Activated CD8-positive, alpha-beta memory T cell treated with anti-CD3 and anti-CD28 coated beads for 36 hours (primary cell): ENCODE results near the gene IKBIP. TPM values are rescaled to one million over a fixed set of nuclear protein-coding genes. Genes with fewer than 3 reads are reported as not detected.
"Not testable (repeated sequence)": the region's sequence is repeated elsewhere in the genome, so short reads cannot be mapped to it uniquely, and the experiment has no call there.

ENCODE experiments used
- CTCF ChIA-PET: fragments of 350-600 bp; sonication (Branson Sonifier 250); formaldehyde crosslinking; loops from one replicate; lab custom pipeline; 2021; ENCODE audit warnings: antibody characterized with exemption; lab: Charles Lee
- POLR2A ChIA-PET: fragments of 350-600 bp; sonication (Branson Sonifier 250); formaldehyde crosslinking; loops from one replicate; lab custom pipeline; 2021; ENCODE audit warnings: antibody characterized with exemption; lab: Charles Lee
- total RNA-seq, 2 experiments: library from RNA; stranded (reverse); gene quantifications; one replicate each; pipeline ENCODE4 v1.2.3, GENCODE V29; 2021

Gene IKBIP
- total RNA-seq, 2 experiments from 2014 or later, result 33.6 to 35.2 TPM

DNA sequence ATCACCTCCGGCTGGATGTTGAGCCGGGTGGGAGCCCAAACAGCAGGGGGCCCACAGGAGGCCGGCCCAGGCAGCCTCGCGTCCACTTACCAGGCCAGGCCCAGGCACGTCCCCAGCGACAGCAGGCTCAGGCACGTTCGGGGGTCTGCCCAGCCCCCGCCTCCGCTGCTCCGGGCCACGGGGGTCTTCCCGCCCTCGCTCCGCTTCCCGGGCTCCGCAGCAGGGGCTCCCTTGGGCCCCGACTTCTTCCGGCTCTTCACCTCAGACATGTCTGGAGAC is 216 bp downstream of the IKBIP start:
- ChIA-PET POLR2A (interaction anchor here (0.8 to 2.2 kb wide), 7 partner anchors 49 to 1622 kb away, joined by 3 to 13 read pairs (median 4); partner anchors contain the start of genes DEPDC4, SCYL2, SLC25A3 and TMPO), CTCF (interaction anchor here (1.3 kb wide), 1 partner anchor 50 kb away, joined by 6 read pairs; the partner anchor contains the start of gene SLC25A3)

DNA sequence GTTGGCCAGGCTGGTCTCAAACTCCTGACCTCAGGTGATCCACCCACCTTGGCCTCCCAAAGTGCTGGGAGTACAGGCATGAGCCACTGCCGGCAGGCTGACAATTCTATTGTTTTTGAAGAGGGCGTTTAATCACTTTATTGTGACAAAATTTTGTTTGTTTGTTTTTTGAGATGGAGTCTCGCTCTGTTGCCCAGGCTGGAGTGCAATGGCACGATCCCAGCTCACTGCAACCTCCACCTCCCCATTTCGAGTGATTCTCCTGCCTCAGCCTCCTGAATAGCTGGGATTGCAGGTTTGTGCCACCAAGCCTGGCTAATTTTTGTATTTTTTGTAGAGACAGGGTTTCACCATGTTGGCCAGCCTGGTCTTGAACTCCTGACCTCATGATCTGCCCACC is 1.8 kb downstream of the IKBIP start:
- CTCF ChIA-PET, result interaction anchor here (0.7 kb wide), 1 partner anchor 127 kb away, joined by 4 read pairs; no protein-coding TSS in a partner anchor
- POLR2A ChIA-PET, result interaction anchor here (2.2 kb wide), 1 partner anchor 50 kb away, joined by 13 read pairs; the partner anchor contains the start of gene SLC25A3

- ChIA-PET CTCF (no interaction called here), POLR2A (no interaction called here)
Observed at GRCh38 chr12:98639491-98639890, 5.1 kb downstream of the IKBIP start.

DNA sequence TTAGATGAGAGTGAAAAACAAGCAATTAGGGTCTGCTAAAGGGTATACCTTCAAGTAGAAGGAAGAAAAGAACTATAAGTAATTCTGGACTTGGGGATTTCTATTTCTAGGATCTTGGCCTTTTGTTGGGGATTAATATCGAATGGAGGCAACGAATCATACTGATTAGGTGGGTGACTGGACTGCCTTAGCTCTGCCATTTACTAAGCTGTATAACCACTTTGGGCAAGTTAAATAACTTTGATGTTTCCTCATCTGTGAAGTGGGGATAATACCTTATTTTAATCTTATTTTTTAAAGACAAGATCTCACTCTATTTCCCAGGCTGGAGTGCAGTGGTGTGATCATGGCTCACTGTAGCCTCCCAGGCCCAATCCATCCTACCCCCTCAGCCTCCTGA is 6.6 kb downstream of the IKBIP start:
- ChIA-PET POLR2A (no interaction called here), CTCF (no interaction called here)

GRCh38 chr12:98637068-98637467 is 7.5 kb downstream of the IKBIP start:
- CTCF ChIA-PET, result no interaction called here
- POLR2A ChIA-PET, result no interaction called here

DNA sequence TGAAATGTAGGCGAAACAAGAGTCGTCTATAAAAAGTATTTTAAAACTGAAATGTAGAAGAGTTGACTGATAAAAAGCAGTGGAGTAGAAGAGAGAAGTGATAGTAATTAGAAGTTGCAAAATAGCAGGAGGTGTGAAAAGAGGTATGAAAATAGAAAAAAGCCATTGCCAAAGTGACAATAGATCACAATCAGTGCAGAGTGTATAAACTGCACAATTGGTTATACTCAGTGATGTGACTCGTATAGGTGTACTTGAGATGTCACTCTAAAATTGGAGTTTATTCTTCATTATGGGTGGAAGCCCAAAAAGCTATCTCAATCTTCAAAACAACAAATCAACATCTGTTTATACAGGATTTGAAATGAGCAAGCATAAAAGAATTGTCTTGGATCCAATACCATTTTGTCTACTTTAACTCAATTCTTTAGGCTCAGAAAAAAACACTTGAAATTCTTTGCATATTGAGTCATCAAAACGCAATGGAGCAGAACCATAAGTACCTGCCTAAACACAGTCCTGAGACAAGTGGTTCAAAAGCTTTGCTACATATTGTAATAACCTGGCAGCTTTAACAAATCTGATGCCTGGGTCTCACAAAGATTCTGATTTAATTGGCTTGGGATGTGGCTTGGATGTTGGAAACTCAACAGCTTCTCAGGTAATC is 8.8 kb downstream of the IKBIP start:
- POLR2A ChIA-PET, result no interaction called here
- CTCF ChIA-PET, result interaction anchor here (1.6 kb wide), 1 partner anchor 69 kb away, joined by 5 read pairs; no protein-coding TSS in a partner anchor

- POLR2A ChIA-PET, result no interaction called here
- CTCF ChIA-PET, result interaction anchor here (1.3 kb wide), 1 partner anchor 380 kb away, joined by 4 read pairs; no protein-coding TSS in a partner anchor
Observed at GRCh38 chr12:98618952-98619351, 25.6 kb downstream of the IKBIP start.

DNA sequence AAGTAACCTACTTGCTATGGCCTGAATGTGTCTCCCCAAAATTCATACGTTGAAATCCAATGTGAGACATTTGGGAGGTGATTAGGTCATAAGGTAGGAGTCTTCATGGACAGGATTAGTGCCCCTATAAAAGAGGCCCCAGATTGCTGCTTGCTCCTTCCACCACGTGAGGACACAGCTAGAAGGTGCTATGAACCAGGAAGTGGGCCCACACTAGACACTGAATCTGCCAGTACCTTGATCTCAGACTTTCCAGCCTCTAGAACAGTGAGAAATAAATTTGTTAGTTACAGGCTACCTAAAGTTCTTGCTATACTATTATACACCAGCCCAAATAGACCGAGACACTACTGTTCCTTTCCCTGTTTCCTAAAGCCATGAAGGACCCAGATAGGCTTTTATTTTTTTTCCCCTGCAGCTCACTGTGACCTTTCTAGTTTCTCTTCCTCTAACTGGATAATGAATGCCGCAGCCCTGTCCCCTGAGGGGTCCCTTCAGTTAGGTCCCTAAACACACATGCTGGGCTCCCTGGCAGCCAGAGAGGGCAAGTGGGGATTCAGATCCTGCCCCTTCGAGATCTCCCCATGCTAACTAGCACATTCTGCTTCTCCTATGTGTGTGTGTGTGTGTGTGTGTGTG is 31.8 kb downstream of the IKBIP start:
- POLR2A ChIA-PET, result no interaction called here
- CTCF ChIA-PET, result interaction anchor here (0.7 kb wide), 1 partner anchor 18 kb away, joined by 3 read pairs; no protein-coding TSS in a partner anchor

DNA sequence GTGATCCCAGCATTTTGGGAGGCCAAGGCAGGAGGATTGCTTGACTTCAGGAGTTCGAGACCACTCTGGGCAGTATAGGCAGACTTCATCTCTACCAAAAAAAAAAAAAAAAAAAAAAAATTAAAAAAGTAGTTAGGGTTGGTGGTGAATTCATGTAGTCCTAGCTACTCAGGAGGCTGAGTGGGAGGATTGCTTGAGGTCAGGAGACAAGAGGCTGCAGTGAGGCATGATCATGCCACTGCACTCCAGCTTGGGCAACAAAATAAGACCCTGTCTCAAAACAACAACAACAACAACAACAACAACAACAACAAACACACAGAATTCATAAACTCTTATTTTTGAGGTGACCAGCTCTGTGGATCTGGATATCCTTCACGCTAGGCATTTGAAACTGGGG is 34.0 kb downstream of the IKBIP start:
- POLR2A ChIA-PET, result no interaction called here
- CTCF ChIA-PET, result no interaction called here

- ChIA-PET POLR2A (interaction anchor here (1.6 kb wide), 1 partner anchor 13 kb away, joined by 3 read pairs; the partner anchor contains the start of gene SLC25A3), CTCF (interaction anchor here (0.6 kb wide), 1 partner anchor 35 kb away, joined by 3 read pairs; no protein-coding TSS in a partner anchor)
Observed at GRCh38 chr12:98606359-98606988, 38.1 kb downstream of the IKBIP start.

DNA sequence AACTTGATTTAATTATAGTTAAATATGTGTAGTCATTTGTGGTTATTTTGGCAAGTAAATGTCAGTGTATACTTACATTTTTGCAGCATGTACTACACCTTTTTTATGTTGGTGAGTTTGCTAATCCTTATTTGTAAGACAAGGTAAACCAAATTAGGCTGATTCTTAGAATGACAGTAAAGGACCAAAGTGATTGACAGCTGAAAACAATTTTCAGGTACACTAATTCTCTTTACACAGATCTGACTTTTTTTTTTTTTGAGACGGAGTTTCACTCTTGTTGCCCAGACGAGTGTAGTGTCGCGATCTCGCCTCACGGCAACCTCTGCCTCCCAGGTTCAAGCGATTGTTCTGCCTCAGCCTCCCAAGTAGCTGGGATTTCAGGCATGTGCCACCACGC is 42.7 kb downstream of the IKBIP start:
- ChIA-PET POLR2A (interaction anchor here (1.1 kb wide), 1 partner anchor 52 kb away, joined by 7 read pairs; no protein-coding TSS in a partner anchor), CTCF (no interaction called here)

DNA sequence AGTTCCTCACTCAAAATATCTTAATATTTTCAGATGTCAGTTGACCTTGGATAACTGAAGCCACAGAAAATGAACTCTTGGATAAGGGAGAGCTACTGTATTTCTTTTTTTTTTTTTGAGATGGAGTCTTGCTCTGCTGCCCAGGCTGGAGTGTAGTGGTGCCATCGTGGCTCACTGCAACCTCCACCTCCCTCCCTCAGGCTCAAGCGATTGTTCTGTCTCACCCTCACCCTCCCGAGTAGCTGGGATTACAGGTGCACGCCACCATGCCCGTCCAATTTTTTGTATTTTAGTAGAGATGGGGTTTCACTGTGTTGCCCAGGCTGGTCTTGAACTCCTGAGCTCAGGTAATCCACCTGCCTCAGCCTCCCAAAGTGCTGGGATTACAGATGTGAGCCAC is 47.3 kb downstream of the IKBIP start:
- POLR2A ChIA-PET, result not testable (repeated sequence)
- CTCF ChIA-PET, result interaction anchor here (0.9 to 1.3 kb wide), 2 partner anchors 59 to 402 kb away, joined by 3 read pairs; no protein-coding TSS in a partner anchor

DNA sequence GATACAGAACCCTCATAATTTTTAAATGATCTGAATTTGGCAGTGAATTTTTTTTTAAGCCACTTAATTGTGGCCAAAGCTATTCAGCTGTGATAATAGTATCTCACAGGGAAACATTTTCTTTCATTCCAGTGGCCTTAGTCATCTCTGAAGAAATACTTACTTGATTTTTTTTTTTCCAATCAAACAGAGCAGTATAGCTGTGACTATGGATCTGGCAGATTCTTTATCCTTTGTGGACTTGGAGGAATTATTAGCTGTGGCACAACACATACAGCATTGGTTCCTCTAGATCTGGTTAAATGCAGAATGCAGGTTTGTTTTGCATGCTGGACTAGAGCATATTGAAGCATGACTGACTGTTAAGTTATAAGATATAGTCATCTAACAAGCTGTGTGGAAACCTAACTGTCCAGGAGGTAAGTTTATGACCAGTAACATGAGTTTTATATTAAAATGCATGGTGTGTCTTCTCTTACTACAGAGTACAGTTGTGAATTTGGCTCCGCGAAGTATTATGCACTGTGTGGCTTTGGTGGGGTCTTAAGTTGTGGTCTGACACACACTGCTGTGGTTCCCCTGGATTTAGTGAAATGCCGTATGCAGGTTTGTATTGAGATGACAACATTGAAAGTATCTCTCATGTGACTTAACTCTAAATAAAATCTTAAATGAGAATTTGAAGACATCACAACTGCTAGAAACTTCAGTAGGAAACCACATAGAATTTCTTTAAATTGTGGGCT is 49.2 kb downstream of the IKBIP start:
- ChIA-PET POLR2A (interaction anchor here (2.0 kb wide), 1 partner anchor 49 kb away, joined by 12 read pairs; no protein-coding TSS in a partner anchor), CTCF (interaction anchor here (0.5 to 3.7 kb wide), 4 partner anchors 29 to 77 kb away, joined by 3 to 16 read pairs (median 6); partner anchors contain the start of gene IKBIP)

DNA sequence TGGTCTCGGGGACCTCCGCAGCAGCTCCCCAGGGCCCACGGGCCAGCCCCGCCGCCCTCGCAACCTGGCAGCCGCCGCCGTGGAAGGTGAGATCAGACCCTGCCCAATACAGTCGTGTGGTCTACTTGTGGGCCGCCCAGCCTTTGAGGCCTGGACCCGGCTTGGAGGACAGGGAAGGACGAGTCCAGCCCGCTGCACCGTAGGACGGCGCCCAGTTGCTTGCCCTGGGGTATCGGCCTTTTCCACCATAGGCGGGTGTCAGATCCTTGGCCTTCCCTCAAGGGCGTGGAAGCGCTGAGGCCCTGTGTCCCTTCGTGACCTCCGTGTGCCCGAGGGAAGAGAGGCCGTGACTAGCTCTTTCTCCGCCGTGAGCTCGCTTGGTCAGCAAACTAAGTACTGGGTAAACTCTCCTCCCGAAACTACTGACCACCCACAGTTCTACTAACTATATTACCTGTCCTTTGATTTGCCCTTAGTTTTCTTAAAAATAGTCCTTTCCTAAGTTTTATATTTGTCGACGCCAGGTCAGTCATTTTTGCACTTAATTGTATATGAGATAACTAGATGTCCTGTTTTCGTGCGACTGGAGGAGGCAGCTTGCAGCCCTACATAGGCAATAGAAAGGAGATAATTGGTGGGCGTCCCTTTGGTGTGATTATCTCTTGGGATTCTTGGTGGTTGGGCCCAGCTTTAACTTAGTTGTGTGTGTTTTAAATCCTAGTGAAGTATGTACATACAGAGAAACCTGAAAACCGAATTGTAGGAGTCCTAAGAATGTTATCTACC is 50.3 kb downstream of the IKBIP start:
- ChIA-PET CTCF (interaction anchor here (1.4 to 3.7 kb wide), 3 partner anchors 28 to 76 kb away, joined by 6 to 16 read pairs (median 6); partner anchors contain the start of gene IKBIP), POLR2A (interaction anchor here (0.8 to 2.0 kb wide), 6 partner anchors 27 to 176 kb away, joined by 3 to 13 read pairs (median 6); partner anchors contain the start of genes APAF1 and IKBIP)

GRCh38 chr12:98593351-98594049 is 51.1 kb downstream of the IKBIP start, which contains the start of gene SLC25A3:
TSS of gene SLC25A3 (plus strand) at chr12:98593686. CDS start at chr12:98593979, 293 bp downstream.
- CTCF ChIA-PET, result interaction anchor here (1.4 to 3.7 kb wide), 3 partner anchors 18 to 51 kb away, joined by 3 to 16 read pairs (median 6); partner anchors contain the start of gene IKBIP
- POLR2A ChIA-PET, result interaction anchor here (0.6 to 1.8 kb wide), 11 partner anchors 13 to 175 kb away, joined by 3 to 13 read pairs (median 4); partner anchors contain the start of genes APAF1, IKBIP and TMPO

DNA sequence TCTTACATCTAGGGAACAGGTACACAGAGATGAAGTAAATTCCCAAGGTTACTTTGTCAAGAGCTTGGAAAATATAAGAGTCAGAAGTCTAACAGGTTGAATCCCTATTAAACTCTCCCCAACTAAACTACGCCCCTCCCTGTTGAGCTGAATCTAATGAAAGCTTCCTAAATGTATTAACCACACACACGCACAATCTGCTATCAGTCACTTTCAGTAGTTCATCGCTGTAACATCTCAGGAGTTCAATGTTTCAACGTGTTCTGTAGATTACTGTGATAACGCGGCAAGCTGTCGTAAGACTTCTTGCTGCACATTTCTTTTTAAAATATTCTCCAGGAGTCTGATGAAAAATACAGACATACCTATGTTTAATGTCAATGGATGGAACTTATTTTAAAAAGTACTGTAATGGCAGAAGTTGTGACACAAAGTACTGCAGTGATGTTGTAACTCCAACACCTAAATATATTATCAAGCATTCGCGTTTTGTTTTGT is 51.7 kb downstream of the IKBIP start:
- ChIA-PET CTCF (interaction anchor here (0.7 to 3.7 kb wide), 3 partner anchors 17 to 55 kb away, joined by 3 to 16 read pairs (median 4); no protein-coding TSS in a partner anchor), POLR2A (interaction anchor here (0.6 to 1.8 kb wide), 12 partner anchors 13 to 174 kb away, joined by 3 to 13 read pairs (median 4); partner anchors contain the start of genes APAF1, IKBIP and TMPO)
